HG03378 (cell line): Measurements from ENCODE around the gene NUCB2.

Experiments
- ATAC-seq: cut with Tn5 transposase; IDR thresholded peaks from one replicate; pipeline ENCODE4 v1.9.1; 2021; ENCODE audit warnings: mild to moderate bottlenecking, moderate library complexity; ENCODE audit not compliant: unreplicated experiment

Gene NUCB2

GRCh38 chr11:17331669-17332068, 55.1 kb downstream of the NUCB2 start:
- ATAC-seq: no peak

DNA sequence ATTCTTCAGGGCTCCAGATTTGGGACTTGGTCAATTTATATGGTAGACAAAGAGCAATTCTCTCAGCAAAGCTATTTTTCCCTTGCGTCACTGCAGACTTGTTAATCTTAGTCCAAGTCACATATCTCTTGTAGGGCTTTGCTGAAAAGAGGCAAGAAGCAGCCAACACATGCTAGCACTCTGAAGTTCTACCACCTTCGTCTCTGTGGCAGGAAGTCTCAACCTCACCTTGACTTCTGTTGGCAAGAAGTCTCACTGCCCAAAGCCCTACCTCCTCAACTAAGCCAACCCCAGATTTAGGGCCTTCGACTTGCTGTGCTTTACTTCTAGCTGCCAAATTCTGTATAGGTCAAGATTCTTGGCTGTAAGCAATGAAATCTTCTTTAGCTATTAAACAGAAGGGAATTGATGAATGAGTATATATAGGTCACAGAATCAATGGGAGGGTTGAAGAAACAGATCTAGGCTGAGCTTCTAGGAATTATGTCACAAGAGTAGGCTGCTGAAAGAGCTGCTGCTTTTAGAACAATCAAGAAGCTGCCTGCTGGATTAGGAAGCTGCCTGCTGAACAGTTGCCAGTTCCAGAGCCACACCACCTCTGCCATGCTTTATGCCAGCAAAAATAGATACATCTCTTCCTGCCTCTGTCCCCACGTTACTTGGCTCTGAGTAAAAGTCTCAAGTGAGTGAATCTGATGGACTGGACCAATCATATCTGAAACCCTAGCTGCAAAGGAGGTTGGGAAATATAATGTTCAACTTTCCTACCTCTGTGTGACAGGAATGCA, 57.5 kb downstream of the NUCB2 start:
- ATAC-seq: no peak

- ATAC-seq: no peak
Measured at GRCh38 chr11:17343257-17343656, 66.7 kb downstream of the NUCB2 start.

DNA sequence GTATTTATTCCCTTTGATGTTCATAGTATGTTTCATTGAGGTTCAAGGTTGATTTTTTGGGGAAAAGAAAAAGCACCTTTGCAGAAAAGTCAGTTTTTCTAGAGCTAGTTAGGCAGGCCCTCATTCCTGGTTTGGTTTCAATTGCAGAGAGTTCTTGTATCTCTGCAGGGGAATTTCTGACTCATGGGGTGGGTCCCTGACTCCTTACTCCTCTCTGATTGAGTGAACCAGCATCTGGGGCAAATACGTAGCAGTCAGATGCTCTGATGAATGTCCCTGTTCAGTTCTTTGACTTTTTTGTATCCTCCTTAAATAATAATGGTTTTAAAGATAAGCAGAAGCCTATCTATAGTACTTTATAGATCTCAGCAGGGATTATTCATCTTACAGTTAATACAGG, 67.4 kb downstream of the NUCB2 start:
- no peak for ATAC-seq

DNA sequence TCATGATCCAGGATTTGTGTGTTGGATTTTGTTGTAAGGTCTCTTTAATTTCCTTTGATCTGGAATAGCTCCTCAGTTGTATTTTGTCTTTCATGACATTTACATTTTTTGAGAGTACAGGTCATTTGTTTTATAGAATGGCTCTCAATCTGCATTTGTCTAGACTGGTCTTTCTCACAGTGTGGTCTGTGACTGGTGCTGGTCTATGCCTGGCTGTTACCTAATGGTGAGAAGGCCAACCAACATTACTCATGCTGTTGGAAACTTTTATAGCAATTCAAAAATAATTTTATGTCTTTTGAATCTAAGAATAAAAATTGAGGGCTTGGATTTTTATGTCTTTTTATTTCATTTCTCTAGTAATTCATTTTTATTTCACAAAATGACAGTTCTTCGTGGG, 71.1 kb downstream of the NUCB2 start:
- no peak for ATAC-seq

GRCh38 chr11:17350455-17351171, 74.1 kb downstream of the NUCB2 start:
- ATAC-seq: no peak

GRCh38 chr11:17351172-17351509, 74.6 kb downstream of the NUCB2 start:
- ATAC-seq: no peak

DNA sequence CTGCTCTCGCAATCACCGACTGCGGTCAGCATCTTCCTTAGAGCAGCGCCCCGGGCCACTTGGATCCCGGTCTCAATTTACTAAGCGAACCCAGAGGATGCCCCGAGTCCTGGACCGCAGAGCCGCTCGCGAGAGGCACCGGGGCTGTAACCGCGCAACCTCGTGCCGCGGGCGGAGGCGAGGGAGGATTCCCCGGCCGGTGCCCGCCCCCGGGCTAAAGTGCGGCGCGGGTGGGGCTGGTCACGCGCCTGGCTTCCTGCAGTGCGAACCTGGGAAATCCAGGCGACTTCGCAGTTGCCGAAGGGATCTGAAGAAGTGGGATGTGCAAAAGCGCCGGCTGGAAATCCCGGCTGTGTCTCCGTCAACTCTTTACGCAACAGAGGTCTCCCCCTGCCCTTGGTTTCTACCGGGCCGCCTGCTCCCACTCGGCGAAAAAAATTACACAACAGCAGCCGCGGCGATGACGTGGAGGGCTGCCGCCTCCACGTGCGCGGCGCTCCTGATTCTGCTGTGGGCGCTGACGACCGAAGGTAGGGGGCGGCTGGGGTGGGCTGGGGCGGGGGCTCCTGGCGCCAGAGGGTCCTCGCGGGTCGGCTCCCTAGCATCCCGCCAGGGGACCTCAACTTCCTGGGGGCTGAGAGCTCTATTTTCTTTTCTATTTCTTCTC, 75.1 kb downstream of the NUCB2 start, which contains the start of gene NCR3LG1:
TSS of gene NCR3LG1 (plus strand) at position 291 of the 667 bp plus-strand sequence. CDS start at position 461, 170 bp downstream.
- no peak for ATAC-seq

DNA sequence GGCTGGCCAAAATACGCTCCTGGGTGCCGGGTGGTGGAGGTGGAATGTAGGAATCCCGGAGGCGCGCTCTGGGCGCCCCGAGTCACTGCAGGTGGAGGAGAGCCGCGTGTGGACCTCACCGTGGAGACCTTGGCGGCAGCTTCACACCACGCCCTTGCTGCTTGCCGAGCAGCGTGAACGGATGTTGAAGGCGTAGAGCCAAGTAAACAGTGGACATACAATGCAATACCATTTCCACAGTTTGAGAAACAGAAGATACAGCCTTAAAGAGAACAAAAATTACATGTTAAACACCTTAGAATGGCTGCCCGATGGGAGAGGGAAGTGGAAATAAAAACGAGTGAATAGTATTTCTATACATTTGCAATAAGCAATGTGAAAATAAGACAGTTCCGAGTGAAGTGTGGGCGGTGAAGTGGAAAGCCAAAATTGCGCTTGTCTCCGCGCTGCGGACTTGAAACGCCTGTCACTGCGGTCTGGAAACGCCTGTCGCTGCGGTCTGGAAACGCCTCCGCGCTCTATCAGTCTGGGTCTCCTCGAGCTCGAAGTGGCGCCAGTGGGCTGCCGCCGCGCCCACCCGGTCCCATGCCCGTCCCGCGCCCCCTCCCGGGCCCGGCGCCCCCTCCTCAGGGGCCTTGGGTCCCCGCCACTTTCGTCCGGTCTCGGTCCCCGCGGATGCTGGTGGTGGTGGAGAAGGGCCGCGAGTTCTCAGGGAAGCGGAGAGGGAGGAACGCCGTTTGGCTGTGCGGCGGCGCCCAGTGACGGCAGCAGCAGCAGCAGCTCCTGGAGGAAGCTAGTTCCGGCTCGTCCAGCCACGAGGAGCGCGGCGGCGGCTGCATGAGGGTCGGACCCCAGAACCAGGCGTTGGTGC, 76.6 kb downstream of the NUCB2 start:
- ATAC-seq: no peak

- ATAC-seq: no peak
Measured at GRCh38 chr11:17353821-17354600, 77.5 kb downstream of the NUCB2 start.

GRCh38 chr11:17354601-17354991, 78.1 kb downstream of the NUCB2 start:
- peak; percentile 61 for ATAC-seq

DNA sequence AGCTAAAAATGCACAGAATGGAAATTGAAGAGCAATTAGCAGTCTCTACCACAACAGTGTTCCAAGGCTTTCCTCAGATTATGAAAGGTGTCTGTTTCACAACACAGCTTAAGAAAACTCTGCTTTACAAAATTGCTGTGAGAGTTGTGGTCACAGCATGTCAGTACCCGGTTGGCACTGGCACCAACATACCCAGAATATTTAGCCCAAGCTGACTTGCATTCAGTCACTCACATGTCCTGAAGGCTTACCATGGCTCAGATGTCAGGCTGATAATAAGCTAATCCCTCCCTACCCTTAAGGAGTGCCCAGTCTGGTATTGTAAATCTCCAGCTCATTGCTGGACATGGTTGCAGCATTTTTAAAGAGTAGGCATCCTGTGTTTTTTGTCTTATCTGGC, 90.0 kb downstream of the NUCB2 start:
- no peak for ATAC-seq

DNA sequence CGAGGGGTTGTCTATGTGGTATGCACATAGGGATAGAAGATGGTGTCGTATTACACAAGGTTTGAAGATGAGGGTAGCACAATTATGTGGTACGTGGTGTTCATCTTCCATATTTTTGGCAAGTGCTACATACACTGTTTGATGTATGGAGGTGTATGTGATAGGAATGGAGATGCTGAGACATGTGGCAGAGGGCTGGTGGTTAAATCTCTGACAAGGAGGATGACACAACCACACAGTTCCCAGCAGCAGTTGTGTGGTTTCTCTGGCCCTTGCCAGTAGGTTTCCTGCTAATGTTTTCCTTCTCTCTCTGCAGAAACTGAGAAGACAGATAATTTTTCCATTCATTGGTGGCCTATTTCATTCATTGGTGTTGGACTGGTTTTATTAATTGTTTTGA, 92.0 kb downstream of the NUCB2 start:
- no peak for ATAC-seq

DNA sequence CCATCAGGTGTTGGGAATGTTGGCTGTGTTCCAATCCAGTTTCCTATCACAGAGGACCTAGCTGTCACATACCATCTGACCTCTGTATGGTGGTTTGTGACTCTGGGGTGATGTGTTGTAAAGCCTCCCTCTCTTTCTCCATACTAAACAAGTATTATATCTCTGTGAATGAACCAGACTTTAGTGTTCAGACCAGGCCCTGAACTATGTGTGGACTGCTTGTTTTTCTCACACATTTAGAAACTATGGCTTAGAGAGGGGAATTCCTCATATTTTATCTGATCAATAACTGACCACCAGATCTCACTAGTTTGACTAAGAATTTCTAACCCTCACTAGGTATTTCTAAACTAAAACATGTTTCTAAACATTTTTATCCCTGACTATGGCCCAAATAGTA, 92.6 kb downstream of the NUCB2 start:
- no peak for ATAC-seq

GRCh38 chr11:17369684-17370243, 93.2 kb downstream of the NUCB2 start:
- no peak for ATAC-seq

DNA sequence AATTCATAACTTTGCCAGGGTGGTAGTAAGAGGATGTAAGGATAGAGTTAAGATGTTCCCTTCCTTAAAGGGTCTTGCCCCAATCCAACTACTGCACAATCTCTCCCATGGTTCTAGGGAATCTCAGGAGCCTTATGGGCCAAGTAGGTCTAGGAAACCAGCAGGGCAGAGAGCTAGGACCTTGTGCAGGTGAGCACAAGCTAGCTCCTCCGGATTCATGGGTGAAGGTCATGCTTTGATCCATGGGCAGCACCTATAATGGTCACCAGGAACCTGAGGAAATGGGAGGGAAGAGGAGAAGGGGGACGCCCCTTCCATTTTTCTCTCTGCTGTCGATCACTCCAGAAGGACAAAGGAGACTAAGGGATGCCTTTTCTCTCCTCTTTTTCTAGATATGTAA, 95.1 kb downstream of the NUCB2 start:
- ATAC-seq: no peak

DNA sequence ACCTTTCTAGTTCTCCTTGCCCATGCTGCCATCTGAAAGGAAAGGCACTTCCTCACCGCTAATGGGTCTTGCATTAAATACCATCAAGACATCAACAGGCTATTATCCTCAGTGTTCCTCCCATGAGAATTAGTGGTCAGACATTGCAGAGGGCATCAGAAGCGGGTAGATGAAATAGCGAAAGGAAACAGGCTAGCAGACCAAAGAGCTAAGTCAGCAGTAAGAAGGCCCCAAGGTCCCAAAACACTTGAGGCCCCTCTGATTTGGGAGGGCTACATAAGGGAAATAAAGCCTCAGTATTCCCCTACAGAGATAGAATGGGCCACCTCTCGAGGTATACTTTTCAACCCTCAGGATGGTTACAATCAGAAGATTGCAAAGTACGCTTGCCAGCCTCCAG, 99.0 kb downstream of the NUCB2 start:
- ATAC-seq: no peak

DNA sequence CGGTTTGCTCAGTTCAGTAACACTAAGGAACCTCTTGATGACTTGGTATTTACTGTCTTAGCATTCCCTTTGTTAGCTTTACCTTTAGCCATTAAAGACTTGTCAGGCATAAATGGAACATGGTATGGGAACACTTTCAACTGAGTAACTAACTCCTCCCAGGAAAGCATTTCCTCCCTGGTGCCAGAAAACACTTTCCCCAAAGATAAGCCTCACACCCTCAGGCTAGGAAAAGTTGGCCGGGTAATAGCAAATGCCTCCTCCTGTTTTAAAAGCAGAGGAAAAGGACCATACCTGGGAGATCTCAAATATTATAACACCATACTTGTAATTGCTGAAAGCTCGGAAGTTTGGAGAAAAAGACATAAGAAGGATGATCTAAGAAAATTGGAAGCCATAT, 100.0 kb downstream of the NUCB2 start:
- no peak for ATAC-seq

- no peak for ATAC-seq
Measured at GRCh38 chr11:17378655-17379054, 102.1 kb downstream of the NUCB2 start.
